Measurements from ENCODE around the gene PDE6G.

DNA sequence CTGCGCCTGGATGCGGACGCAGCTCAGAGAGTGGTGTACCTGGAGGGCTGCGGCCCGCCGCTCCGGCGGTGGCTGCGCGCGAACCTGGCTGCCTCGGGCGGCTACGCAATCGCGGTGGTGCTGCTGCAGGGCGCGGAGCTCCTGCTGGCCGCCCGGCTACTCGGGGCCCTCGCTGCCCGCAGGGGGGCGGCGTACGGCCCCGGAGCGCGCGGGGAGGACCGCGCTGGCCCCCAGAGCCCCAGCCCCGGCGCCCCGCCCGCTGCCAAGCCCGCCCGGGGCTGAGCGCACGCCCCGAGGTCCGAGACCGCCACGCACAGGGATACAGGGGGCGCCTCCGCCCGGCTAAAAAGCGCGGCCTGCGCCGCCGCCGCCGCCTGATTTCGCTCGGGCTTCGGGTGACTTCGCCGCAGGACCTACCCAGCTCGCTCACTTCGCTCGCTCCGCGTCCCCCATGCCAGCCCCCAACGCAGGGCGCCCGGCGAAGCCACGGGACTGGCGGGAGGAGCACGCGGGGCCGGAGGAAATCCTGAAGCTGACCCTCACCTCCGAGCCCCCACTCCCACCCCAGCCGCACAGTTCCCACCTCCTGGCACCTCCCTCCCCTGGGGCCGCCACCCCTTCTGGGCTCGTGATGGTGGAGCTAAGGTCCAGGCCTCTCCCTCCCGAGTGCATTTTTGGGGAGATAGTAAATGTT, 8.2 kb downstream of the PDE6G start:
- TF ChIP-seq, protein P1, sequence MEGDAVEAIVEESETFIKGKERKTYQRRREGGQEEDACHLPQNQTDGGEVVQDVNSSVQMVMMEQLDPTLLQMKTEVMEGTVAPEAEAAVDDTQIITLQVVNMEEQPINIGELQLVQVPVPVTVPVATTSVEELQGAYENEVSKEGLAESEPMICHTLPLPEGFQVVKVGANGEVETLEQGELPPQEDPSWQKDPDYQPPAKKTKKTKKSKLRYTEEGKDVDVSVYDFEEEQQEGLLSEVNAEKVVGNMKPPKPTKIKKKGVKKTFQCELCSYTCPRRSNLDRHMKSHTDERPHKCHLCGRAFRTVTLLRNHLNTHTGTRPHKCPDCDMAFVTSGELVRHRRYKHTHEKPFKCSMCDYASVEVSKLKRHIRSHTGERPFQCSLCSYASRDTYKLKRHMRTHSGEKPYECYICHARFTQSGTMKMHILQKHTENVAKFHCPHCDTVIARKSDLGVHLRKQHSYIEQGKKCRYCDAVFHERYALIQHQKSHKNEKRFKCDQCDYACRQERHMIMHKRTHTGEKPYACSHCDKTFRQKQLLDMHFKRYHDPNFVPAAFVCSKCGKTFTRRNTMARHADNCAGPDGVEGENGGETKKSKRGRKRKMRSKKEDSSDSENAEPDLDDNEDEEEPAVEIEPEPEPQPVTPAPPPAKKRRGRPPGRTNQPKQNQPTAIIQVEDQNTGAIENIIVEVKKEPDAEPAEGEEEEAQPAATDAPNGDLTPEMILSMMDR (IDR thresholded peaks at IDR 0.05): no peak
- no peak for TF ChIP-seq POLR2A (IDR thresholded peaks at IDR 0.05)

Measured in uterus (tissue), 2 donors.